Small intestine (tissue), 7 donors: ENCODE measurements around the gene NEUROD4. TPM values are rescaled to one million over a fixed set of nuclear protein-coding genes. Genes with fewer than 3 reads are reported as not detected.

Source experiments
- DNase-seq, 2 donors: peaks; one replicate each; pipeline versions ENCODE4 v3.0.0 to v3.0.0-alpha.2; 2013
- FAIRE-seq: peaks from 2 replicates; lab custom pipeline; 2012; peaks lifted over from hg19 to GRCh38; lab: Jason Lieb, UNC
- H3K27ac ChIP-seq, 3 donors: one replicate each; pipeline ENCODE4 v1.5.1; 2013; ENCODE audit warnings: low read length in 2 of 3, mild to moderate bottlenecking in 2 of 3, control low read depth in 1 of 3, inconsistent platforms in 1 of 3, low read depth in 1 of 3, moderate library complexity in 1 of 3
- H3K27me3 ChIP-seq, 3 donors: one replicate each; pipeline ENCODE4 v1.6.1; 2013; ENCODE audit warnings: low read length in 3 of 3, inconsistent platforms in 1 of 3; ENCODE audit not compliant: control insufficient read depth in 3 of 3, insufficient read depth in 3 of 3
- H3K36me3 ChIP-seq, 3 donors: one replicate each; pipeline ENCODE4 v1.6.1; 2013; ENCODE audit warnings: low read length in 3 of 3, inconsistent platforms in 1 of 3, low read depth in 1 of 3, mild to moderate bottlenecking in 1 of 3, moderate library complexity in 1 of 3; ENCODE audit not compliant: control insufficient read depth in 3 of 3, insufficient read depth in 2 of 3
- H3K4me1 ChIP-seq, 3 donors: one replicate each; pipeline ENCODE4 v1.6.1; 2013; ENCODE audit warnings: low read length in 2 of 3, inconsistent platforms in 1 of 3, low read depth in 1 of 3, mild to moderate bottlenecking in 1 of 3, moderate library complexity in 1 of 3; ENCODE audit not compliant: control insufficient read depth in 3 of 3, insufficient read depth in 2 of 3
- H3K4me3 ChIP-seq, 3 donors: one replicate each; pipeline ENCODE4 v1.5.1; 2013; ENCODE audit warnings: low read length in 3 of 3, control low read depth in 1 of 3, inconsistent platforms in 1 of 3, low read depth in 1 of 3, mild to moderate bottlenecking in 1 of 3, moderate library complexity in 1 of 3
- H3K9me3 ChIP-seq, 2 donors: one replicate each; pipeline ENCODE4 v1.6.1; 2013; ENCODE audit warnings: low read depth in 1 of 2, low read length in 1 of 2; ENCODE audit not compliant: control insufficient read depth in 2 of 2, insufficient read depth in 1 of 2
- WGBS, 3 donors: extraction: QIAGEN DNeasy Blood & Tissue Kit; methylation state at CpG; one replicate each; pipeline ENCODE4 v1.1.7; 2013; 5-methylcytosine and 5-hydroxymethylcytosine counted together
- polyA plus RNA-seq, 4 donors: library from polyadenylated mRNA; stranded (reverse) in 3 of 4; unstranded in 1 of 4; fragments of 200-250 nt in 3 of 4; fragments of 120-200 nt in 1 of 4; gene quantifications; one replicate each; pipeline versions ENCODE4 v1.2.1 to v1.2.3, GENCODE V29; 2013
- donor health status: healthy with polysubstance abuse.
- donor health status: control.
- donor health status: control.
- donor health status: Bipolar disorder and iron deficiency.
- donor health status: healthy.

Gene NEUROD4
- polyA plus RNA-seq, 4 donors, result not detected

GRCh38 chr12:55039395-55040354, 19.9 kb downstream of the NEUROD4 start:
- Histone ChIP-seq H3K9me3 (no peaks in the 10 kb centered on the region), H3K27ac (no peak overlapping the region), H3K27me3 (peaks cover 0 to 17% (median 0%) of the 10 kb centered on the region in 3 donors), H3K4me3 (no peak overlapping the region), H3K4me1 (no peaks in the 10 kb centered on the region), H3K36me3 (no peaks in the 10 kb centered on the region)
- DNase-seq (no peak), FAIRE-seq (no peak)
- WGBS, 3 donors, result 64 to 72% (median 70%) methylated on average over 10 of the region's 10 CpGs

GRCh38 chr12:55041345-55042055, 21.7 kb downstream of the NEUROD4 start:
- Histone ChIP-seq H3K4me3 (no peak overlapping the region), H3K4me1 (no peaks in the 10 kb centered on the region), H3K27me3 (peaks cover 0 to 17% (median 0%) of the 10 kb centered on the region in 3 donors), H3K36me3 (no peaks in the 10 kb centered on the region), H3K9me3 (no peaks in the 10 kb centered on the region), H3K27ac (no peak overlapping the region)
- DNase-seq (no peak), FAIRE-seq (no peak)
- WGBS, 3 donors, result 69 to 73% (median 73%) methylated on average over 4 of the region's 4 CpGs

- FAIRE-seq (no peak), DNase-seq (no peak)
- no peaks in the 10 kb centered on the region for H3K9me3 ChIP-seq
- no peak overlapping the region for H3K27ac ChIP-seq
- H3K27me3 ChIP-seq, result peaks cover 0 to 17% (median 0%) of the 10 kb centered on the region in 3 donors
- H3K4me3 ChIP-seq, result no peak overlapping the region
- 85 to 95% (median 93%) methylated on average over 3 of the region's 3 CpGs for WGBS, 3 donors
- H3K4me1 ChIP-seq, result no peaks in the 10 kb centered on the region
- no peaks in the 10 kb centered on the region for H3K36me3 ChIP-seq
These were observed 23.8 kb downstream of the NEUROD4 start for GRCh38 chr12:55043542-55043941.

- Histone ChIP-seq H3K27ac (no peak overlapping the region), H3K27me3 (peaks cover 0 to 14% (median 0%) of the 10 kb centered on the region in 3 donors), H3K4me1 (no peaks in the 10 kb centered on the region), H3K9me3 (no peaks in the 10 kb centered on the region), H3K4me3 (no peak overlapping the region), H3K36me3 (no peaks in the 10 kb centered on the region)
- DNase-seq (no peak), FAIRE-seq (no peak)
- 64 to 70% (median 66%) methylated on average over 6 of the region's 6 CpGs for WGBS, 3 donors
These were observed 24.4 kb downstream of the NEUROD4 start for GRCh38 chr12:55044135-55044534.

GRCh38 chr12:55049676-55050075, 29.9 kb downstream of the NEUROD4 start:
- FAIRE-seq, result no peak
- Histone ChIP-seq H3K36me3 (no peaks in the 10 kb centered on the region), H3K4me3 (no peak overlapping the region), H3K9me3 (no peaks in the 10 kb centered on the region), H3K27ac (no peak overlapping the region), H3K27me3 (peaks cover 0 to 2% (median 0%) of the 10 kb centered on the region in 3 donors), H3K4me1 (no peaks in the 10 kb centered on the region)
- 86 to 90% (median 87%) methylated on average over 16 of the region's 16 CpGs for WGBS, 3 donors
- no peak for DNase-seq

GRCh38 chr12:55051197-55051947, 31.6 kb downstream of the NEUROD4 start:
- 53 to 61% (median 54%) methylated on average over 7 of the region's 7 CpGs for WGBS, 3 donors
- Histone ChIP-seq H3K9me3 (no peaks in the 10 kb centered on the region), H3K27ac (no peak overlapping the region), H3K36me3 (no peaks in the 10 kb centered on the region), H3K4me1 (no peaks in the 10 kb centered on the region), H3K27me3 (peaks cover 0 to 2% (median 0%) of the 10 kb centered on the region in 3 donors), H3K4me3 (no peak overlapping the region)
- no peak for FAIRE-seq
- no peak for DNase-seq

- peaks cover 0 to 6% (median 2%) of the 10 kb centered on the region in 3 donors for H3K27me3 ChIP-seq
- WGBS, 3 donors, result 41 to 47% (median 42%) methylated on average over 5 of the region's 5 CpGs
- no peak overlapping the region for H3K4me3 ChIP-seq
- no peaks in the 10 kb centered on the region for H3K4me1 ChIP-seq
- H3K36me3 ChIP-seq, result no peaks in the 10 kb centered on the region
- H3K27ac ChIP-seq, result no peak overlapping the region
- no peaks in the 10 kb centered on the region for H3K9me3 ChIP-seq
- FAIRE-seq (no peak), DNase-seq (no peak)
These were observed 37.7 kb downstream of the NEUROD4 start for GRCh38 chr12:55057481-55057880.

- 50 to 80% (median 78%) methylated on average over 1 of the region's 1 CpG for WGBS, 3 donors
- Histone ChIP-seq H3K36me3 (no peaks in the 10 kb centered on the region), H3K9me3 (no peaks in the 10 kb centered on the region), H3K27ac (no peak overlapping the region), H3K4me1 (no peaks in the 10 kb centered on the region), H3K4me3 (no peak overlapping the region), H3K27me3 (peaks cover 0 to 6% (median 2%) of the 10 kb centered on the region in 3 donors)
- no peak for FAIRE-seq
- DNase-seq, result no peak
These were observed 38.3 kb downstream of the NEUROD4 start for GRCh38 chr12:55058082-55058481.
